Left forelimb (tissue), 1 donor: ENCODE measurements around the gene MRE11.
"Not testable (repeated sequence)": the region's sequence is repeated elsewhere in the genome, so short reads cannot be mapped to it uniquely, and the experiment has no call there.

Experiments
- DNase-seq: peaks from one replicate; pipeline ENCODE4 v3.0.0-alpha.2; 2018; ENCODE audit warnings: low spot score

Gene MRE11

DNA sequence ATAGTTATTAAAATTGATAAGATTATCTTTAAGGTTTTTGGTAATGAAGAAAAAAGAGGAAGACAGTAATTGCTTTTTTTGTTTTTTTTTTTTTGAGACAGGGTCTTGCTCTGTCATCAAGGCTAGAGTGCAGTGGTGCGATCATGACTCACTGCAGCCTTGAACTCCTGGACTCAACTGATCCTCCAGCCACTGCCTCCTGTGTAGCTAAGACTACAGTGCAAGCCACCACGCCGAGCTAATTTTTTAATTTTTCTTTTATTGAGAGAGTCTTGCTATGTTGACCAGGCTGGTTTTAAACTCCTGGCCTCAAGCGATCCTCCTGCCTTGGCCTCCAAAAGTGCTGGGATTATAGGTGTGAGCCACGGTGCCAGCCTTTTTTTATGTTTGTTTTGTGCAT, 12.9 kb upstream of the MRE11 start:
- DNase-seq, result not testable (repeated sequence)

- no peak for DNase-seq
These were observed 11.1 kb upstream of the MRE11 start for GRCh38 chr11:94504689-94505293.

DNA sequence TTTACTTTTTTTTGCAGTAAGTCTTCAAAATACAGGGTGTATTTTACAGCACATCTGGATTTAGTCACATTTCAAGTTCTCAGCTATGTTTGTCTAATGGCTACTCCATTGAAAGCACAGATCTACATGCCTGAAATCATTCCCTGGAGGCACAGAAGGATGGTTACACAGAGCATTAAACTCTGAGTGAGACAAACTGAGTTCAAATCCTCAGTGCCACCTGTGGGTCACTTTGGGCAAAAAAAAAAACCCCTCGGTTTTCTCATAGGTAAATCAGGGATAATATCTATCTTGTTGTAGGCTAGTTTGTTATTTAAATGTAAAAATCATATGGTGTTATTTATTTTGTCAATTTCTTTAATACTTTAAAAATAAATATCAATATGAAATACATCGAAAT, 7.9 kb upstream of the MRE11 start:
- DNase-seq, result no peak

DNA sequence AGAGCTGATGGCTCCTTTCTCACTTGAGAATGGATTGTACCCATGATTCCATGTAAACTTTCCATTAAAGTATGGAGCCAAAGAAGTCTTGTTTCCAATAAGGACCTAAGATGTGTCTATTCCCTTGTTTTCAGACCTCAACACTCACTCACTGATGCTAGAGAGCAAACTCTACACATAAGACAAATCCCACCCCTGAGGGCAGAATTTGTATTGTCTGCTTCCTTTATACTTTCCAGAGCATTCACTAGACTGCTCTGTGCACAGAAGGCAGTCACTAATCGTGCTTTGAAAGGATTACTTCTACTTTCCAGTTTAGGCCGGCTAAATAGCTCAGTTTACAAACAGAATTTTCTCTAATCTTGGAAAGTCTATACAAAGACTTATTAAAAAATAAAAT, 6.5 kb upstream of the MRE11 start:
- DNase-seq, result no peak

DNA sequence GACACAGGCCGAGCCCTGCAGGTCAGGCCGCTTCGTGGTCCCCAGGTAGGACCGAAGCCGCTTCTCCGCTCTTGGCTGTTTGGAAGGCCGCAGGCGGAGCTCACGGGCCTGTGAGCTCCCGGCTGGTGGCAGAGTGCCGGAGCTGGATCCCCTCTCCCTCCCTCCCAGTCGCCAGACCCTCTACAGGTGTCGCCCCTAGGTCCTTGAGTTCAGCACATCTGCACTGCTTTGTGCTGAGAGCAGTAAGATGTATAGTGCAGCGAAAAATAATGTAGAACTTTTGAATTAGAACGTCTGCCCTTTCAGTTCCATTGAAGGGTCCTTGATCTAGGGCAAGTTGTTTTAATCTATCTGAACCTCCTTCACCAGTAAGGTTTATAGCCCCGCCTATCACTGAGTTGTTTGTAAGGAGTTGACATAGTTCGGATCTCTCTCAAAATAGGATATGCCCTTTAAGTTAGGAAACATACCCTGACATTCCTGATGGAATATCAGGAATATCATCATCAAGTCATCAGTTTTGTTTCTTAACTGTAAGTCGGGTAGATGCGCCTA, 559 bp upstream of the MRE11 start:
- DNase-seq, result no peak

GRCh38 chr11:94486068-94486467, 7.6 kb downstream of the MRE11 start:
- DNase-seq, result no peak

GRCh38 chr11:94481342-94481741, 12.3 kb downstream of the MRE11 start:
- no peak for DNase-seq

- no peak for DNase-seq
These were observed 16.0 kb downstream of the MRE11 start for GRCh38 chr11:94477624-94478023.

DNA sequence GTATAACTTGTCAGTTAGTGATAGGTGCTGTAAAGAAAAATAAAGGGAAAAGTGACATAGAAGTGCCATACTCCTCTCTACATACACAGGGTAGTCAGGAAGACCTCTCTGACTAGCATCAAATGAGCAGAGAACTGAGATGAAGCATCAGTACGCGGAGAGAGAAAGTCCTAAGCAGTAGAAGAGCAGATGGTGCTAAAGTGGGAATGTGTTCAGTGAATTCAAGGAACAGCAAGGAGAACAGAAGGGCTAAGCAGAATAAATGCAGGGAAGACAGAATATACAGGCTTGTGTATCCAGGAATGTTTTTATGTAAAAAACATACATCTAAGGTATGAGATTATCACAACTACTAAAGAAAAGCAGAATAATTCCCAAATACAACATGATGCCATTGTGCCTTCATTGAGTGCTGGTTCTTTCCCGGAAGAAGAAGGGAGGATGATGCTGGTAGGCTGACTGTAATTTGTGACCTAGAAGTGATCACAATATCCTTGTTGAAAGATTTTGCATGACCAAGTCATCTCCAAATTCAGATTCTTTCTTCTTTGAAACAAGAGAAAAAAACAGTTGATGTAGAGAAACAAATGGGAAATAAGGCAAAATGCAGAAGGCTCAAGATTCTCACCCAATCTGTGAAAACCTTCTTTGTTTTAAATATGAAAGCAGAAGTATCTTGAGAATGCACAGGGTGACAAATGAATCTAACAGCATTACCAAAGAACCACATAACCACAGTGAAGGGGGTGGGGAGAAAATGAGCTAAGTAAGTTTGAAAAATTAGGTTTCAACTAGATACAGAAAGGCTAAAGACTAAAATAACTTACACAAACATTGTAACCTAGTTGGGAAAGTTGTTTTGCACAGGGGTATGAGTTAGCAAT, 20.5 kb downstream of the MRE11 start:
- DNase-seq, result no peak

DNA sequence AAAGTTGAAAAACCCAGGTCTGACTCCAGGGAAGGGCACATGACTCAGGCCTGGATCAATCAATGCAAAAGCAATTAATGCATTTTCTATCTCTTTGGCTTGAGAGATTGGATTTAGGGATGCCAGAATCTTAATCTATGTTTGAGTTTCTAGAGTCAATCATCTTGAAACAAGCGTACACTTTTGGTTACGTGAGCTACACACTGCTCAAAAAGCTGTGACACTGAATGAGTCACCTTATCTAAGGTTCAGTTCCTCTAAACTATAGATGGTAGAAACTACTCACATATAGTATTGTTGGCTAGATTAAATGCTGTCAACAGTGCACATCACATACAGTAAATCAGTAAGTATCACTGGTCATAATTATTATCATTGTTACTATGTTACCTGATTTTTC, 24.2 kb downstream of the MRE11 start:
- no peak for DNase-seq

GRCh38 chr11:94459576-94459975, 34.1 kb downstream of the MRE11 start:
- no peak for DNase-seq

- no peak for DNase-seq
These were observed 36.3 kb downstream of the MRE11 start for GRCh38 chr11:94457118-94458029.

DNA sequence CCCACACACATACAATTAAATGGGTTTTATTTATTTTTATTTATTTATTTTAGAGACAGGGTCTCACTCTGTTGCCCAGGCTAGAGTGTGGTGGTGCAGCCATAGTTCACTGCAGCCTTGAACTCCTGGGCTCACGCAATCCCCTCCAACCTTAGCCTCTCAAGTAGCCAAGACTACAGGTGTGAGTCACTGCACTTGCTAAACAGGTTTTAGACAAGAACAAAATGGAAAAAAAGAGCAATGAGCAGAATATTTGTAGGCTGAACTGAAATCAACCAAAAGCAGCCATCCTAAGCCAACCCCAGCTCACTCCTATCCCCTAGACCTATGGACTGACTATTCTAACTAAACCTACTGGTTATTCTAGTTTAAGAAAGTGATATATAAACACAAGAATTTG, 37.8 kb downstream of the MRE11 start:
- no peak for DNase-seq

GRCh38 chr11:94454301-94454700, 39.3 kb downstream of the MRE11 start:
- no peak for DNase-seq

DNA sequence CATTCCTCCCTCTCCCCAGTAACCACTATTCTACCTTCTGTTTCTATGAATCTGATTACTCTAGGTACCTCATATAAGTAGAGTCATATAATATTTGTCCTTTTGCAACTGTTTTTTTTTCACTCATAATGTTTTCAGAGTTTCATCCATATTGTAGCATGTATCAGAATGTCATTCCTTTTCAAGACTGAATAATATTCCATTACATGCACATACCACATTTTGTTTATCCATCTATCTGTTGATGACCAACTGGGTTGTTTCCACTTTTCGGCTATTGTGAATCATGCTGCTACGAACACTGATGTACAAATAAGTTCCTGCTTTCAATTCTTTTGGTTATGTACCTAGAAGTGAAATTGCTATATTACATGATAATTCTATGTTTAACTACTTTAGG, 40.7 kb downstream of the MRE11 start:
- no peak for DNase-seq

DNA sequence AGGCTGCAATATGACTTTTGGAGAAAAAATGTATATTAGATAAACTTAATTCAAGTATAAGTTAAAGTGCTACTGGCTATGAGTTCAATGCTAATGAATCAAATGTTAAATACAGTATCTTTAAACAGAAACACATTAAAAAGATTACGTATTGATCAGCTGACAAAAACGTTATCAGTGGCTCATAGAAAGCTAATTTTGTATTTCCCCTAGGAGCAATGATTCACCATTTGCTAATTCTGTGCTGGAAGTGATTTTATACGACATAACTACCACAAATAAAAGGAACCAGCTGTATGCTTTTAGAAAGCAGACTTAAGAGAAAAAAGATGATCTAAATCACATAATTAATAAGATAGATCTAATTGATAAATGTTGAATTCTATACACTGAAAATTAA, 43.6 kb downstream of the MRE11 start:
- no peak for DNase-seq

DNA sequence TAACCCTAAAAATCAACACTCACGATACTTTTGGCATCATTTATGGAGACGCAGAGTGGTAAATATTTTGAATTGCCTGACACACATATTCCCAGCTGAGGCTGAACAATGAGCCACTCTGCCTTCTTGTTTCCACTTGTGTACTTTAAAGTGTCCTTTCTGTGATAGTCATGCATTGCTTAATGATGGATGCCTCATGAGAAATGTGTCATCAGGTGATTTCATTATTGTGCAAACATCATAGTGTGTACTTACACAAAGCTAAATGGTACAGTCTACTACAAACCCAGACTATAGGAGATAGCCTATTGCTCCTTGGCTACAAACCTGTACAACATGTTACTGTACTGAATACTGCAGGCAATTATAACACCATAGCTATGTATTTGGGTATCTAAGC, 44.2 kb downstream of the MRE11 start:
- DNase-seq, result no peak

- no peak for DNase-seq
These were observed 44.6 kb downstream of the MRE11 start for GRCh38 chr11:94449029-94449428.

GRCh38 chr11:94447149-94447548, 46.5 kb downstream of the MRE11 start:
- no peak for DNase-seq

DNA sequence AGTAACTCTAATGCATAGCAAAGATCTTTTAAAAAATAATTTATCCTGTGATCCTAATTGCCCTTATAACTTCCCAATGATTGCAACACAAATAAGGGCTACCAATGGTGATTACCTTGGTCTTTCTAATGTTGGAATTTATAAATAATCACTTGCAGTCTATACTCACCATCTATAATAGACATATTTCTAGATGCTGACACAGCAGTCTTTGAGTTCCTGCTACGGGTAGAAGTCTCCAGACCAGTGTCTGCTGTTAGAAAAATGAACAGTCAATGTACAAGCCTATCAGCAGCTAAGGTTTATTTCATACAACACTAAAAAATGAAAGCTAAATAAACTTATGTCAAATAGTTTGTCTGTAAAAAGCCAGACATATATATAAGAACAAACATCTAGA, 48.0 kb downstream of the MRE11 start:
- DNase-seq, result no peak

DNA sequence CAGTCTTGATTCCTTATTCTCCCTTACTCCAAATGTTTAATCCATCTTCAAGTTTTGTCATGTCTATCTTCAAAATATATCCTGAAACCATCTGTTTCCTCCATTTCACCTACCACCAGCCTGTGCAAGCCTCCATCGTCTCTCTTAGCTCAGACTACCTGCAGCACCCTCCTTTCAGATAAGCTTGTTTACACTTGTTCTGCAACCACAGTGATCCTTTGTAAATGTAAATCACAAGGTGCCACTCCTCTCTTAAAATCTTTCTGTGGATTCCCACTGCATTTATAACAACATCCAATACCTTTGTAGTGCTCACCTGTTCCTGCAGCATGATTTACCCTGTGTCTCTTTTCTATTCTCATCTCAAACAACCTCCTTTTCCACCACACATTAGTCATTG, 60.6 kb downstream of the MRE11 start:
- DNase-seq, result no peak

DNA sequence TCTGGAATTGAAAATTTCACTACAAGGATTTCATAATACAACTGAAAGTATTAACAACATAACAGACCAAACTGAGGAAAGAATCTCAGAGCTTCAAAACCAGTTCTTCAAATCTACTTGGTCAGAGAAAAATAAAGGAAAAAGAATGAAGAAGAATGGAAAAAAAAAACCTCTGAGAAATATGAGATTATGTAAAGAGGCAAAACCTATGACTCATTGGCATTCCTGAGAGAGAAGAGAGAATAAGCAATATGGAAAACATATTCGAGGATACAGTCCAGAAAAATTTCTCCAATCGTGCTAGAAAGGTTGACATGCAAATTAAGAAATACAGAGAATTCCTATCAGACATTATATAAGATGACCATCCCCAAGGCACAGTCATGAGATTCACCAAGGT, 69.0 kb downstream of the MRE11 start:
- DNase-seq, result no peak
